ENCODE data around the gene DPP7.

The DPP7 gene

DNA sequence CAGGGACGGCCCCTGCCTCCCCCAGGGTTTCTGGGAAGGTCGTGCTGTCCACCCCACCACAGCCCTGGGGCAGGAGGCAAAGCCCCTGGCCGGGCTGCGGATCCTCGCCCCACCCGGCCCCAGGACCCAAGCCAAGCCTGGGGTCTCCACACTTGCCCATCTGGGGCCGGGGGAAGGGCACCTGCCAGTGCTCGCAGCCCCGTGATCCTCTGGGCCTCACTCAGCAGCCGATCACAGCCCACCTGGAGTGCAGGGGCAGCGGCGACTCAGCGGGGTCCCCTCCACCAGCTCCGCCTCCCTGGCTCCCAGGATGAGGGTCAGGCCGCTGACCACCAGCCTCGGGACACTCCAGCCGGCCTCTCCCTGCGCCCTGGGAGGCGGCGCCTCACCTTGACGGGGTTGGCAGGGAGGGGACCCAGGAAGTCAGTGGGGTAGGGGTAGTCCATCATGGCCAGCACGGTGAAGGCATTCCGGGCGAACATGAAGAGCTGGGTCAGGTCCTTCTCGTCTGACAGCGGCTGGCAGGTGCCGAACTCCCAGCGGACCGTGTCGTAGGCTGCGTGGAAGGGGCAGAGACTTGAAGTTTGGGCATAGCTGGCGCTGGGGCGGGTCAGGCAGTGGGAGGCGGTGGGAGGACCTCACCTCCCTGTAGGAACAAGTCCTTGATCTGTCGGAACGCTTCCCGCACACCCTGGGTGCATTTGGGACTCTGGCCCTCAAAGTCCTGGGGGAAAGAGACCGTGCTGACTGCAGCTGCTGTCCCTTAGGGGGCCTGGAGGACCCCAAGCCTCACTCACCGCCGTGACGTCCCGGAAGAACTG, 1.8 kb downstream of the DPP7 start:
- DNase-seq (ENCODE audit: low read depth in 2 of 3, low spot score in 2 of 3), result no peak

DNA sequence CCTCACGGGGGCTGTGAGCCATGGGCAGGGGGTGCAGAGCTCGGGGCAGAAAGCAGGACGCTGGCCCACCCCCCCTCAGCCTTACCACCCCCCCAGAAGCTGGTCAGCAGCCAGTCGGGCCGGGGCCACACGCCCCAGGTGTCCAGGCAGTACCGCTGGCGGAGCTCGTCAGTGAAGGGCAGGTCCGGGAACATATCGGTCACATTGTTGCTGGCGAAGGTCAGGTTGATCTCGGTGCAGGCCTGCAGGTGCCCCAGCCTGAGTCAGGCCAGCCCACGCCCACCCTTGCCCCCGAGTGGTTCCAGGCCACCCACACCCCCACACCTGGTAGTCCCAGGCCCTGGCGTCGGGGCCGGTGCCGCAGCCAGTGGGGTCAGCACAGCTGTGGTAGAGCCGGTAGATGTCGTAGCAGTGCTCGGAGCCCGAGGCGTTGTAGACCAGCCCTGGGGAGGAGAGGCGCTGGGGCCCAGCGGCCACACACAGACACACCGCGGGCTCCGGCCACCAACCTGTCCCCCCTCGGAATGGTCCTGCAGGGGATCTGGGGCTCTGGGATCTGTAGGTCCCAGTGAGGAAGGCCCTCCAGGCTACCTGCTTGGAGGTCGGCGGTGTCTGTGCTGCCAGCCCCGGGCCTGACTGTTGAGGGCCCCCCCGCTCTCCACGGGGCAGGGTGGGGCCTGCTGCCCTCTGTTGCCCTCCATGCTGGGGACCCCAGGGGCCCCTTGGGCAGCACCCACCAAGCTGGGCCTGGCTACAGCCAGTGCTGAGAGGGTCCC, 2.6 kb downstream of the DPP7 start:
- DNase-seq (ENCODE audit: low read depth in 2 of 3, low spot score in 2 of 3), result no peak

DNA sequence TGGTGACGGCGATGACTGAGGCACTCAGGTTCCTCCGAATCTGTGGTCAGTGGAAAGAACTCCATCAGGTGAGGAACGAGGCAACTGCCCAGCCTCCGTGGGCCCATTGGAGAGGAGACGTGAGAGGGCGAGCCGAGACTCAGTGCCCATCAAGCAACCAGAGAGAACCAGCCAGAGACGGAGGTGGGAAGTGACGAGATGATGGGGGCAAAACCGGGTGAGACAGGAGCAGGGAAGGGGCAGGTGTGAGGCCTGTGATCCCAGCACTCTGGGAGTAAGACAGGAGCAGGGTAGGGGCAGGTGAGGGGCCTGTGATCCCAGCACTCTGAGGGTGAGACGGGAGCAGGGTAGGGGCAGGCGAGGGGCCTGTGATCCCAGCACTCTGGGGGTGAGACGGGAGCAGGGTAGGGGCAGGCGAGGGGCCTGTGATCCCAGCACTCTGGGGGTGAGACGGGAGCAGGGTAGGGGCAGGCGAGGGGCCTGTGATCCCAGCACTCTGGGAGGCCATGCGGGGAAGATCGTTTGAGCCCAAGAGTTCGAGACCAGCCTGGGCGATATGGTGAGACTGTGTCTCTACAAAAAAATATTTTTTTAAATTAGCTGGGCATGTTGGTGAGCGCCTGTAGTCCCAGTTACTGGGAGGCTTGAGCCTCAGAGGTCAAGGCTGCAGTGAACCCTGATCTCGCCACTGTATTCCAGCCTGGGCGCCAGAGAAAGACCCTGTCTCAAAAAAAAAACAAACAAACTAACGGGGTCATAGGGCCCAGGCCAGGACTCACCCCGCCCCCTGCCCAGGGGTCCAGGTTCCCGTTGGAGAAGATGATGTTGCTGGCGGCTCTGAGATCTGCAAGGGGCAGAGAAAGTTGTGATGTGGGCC, 3.4 kb downstream of the DPP7 start:
- DNase-seq (ENCODE audit: low read depth in 2 of 3, low spot score in 2 of 3), result no peak

DNA sequence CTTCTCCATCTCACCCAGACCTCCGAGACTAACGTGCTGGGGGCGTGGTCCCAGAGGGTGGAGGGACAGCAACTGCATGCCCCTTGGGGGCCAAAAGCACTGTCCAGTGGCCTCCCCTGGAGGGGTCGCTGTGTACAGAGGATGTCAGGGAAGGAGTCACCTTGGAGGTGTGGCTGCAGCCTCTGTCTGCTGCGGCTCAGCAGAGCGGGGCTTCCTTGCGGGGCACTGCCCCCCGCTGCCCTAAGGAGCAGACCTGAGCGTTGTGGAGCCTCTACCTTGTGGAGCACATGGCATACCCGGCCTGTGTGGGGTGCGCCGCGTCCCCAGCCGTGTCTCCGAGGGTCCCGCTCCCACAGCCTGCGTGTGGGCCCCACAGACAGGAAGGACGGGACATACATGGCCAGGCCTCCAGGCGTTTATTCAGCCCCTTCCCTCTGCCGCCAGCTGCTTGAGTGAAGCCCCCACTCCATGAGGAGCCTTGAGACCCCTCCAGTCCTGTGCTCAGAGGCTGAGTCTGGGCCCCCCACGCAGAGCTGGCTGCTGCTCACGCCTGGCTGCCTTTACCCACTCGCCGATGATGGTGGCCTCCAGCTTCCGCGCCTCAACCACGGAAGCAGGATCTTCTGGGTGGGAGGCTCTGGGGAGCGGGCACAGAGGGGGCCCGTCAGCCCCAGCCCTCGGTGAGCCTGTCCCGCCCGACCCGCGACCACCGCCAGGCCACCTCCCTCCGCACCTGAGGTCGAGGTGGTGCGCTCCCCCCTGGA, 4.2 kb downstream of the DPP7 start:
- no peak for DNase-seq (ENCODE audit: low read depth in 2 of 3, low spot score in 2 of 3)

DNA sequence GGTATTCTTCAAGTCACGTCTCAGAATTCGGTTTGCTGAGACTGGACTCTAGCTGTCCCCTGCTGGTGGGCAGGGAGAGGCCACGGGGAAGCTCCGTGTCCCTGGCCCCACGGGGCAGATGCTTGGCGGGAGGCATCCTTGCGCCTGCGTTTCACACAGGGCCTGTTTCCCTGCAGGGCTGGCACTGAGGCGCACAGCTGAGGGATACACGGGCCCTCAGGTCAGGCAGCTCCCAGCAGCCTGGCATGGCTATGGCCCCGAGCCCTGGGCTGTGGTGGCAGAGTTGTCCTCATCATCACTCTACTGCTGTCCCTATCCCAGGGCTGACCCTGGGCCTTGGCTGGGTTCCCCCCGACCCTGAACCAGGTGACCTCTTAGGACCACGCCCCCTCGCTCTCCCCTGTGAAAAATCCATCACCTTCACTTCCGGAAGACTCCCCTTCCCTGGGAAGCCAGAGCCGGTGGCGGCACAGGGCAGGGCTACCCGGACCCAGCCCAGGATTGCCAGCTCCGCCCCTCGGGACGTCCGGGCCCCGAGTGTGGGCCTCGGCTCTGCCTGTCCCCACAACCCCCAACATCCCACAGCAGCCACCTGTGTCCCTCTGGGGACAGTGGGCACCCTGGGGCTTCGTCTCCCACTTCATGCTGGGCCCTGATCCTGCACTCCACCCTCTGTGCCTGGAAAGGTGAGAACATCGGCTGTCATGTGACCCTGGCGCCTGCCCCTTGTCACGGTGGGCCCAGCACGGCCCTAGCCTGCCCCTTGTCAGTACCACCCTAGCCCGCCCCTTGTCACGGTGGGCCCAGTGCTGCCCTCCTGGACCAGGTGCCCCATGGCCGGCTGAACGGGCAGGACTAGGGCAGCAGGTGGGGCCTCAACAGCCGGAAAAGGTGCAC, 5.0 kb downstream of the DPP7 start:
- no peak for DNase-seq (ENCODE audit: low read depth in 2 of 3, low spot score in 2 of 3)

DNA sequence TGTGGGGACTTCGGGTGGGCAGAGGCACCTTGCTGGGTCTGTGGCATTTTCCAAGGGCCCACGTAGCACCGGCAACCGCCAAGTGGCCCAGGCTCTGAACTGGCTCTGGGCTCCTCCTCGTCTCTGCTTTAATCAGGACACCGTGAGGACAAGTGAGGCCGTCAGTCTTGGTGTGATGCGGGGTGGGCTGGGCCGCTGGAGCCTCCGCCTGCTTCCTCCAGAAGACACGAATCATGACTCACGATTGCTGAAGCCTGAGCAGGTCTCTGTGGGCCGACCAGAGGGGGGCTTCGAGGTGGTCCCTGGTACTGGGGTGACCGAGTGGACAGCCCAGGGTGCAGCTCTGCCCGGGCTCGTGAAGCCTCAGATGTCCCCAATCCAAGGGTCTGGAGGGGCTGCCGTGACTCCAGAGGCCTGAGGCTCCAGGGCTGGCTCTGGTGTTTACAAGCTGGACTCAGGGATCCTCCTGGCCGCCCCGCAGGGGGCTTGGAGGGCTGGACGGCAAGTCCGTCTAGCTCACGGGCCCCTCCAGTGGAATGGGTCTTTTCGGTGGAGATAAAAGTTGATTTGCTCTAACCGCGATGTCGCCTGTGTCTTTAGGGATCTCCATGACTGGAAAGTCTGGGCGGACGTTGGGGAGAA, 5.8 kb downstream of the DPP7 start:
- DNase-seq (ENCODE audit: low read depth in 2 of 3, low spot score in 2 of 3), result no peak

DNA sequence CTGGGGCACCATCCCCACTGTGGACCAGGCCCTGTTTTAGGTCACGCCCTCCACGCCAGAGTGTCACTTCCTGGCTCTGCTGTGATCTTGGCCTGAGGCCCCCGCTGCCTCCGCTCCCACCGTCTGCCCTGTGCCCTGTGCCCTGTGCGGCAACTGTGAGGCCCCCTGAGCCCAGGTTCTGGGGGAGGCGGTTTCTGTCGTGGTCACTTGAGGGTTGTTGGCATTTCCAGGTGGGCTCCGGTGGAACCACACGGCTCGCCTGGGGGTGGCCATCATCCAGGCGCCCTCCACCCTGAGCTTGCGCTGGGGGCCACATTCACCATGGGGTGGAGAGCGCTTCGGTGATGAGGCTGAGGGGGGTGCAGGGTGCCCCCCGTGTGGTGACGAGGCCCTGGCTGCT, 6.6 kb downstream of the DPP7 start:
- no peak for DNase-seq (ENCODE audit: low read depth in 2 of 3, low spot score in 2 of 3)

DNA sequence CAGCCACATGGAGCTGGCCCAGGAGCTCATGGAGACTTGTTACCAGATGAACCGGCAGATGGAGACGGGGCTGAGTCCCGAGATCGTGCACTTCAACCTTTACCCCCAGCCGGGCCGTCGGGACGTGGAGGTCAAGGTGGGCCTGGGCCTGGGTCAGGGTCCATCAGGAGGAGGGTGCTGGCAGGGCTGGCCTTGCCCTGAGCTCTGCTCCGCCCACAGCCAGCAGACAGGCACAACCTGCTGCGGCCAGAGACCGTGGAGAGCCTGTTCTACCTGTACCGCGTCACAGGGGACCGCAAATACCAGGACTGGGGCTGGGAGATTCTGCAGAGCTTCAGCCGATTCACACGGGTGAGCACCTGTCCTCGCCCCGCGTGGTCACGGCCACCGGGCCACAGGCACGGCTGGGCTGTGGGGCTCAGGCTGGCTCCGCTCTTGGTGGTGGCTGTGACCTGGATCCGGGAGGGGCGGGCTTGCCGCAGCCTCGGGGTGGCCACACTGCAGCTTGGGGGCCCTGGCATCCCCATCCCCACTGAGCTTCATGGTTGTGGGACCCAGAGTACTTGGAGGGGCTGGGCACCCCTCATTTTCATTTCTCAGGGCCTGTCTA, 7.1 kb downstream of the DPP7 start:
- DNase-seq (ENCODE audit: low read depth in 2 of 3, low spot score in 2 of 3), result no peak

DNA sequence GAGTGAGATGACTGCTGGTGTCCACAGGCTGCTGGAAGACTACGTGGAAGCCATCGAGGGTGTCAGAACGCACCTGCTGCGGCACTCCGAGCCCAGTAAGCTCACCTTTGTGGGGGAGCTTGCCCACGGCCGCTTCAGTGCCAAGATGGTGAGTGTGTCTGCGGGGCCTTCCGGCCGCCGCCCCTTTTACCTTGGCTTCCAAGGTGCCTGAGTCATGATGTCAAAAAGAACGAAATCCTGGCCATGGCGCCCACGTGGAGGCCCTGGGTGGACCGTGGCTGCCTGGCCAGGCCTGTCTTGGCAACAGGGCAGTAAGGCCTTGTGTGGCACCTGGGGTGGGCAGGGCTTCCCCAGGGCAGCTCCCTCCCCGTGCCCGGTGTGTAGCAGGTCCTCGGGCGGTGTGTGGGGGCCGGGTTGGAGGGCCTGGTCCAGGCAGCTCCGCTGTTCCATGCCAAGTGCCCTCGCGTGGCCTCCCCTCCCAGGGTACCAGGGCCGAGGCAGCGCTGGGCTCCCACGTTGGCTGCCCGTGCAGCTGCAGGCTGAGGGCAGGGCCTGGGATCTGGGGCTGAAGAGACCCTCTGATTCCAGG, 7.8 kb downstream of the DPP7 start:
- DNase-seq (ENCODE audit: low read depth in 2 of 3, low spot score in 2 of 3), result no peak

DNA sequence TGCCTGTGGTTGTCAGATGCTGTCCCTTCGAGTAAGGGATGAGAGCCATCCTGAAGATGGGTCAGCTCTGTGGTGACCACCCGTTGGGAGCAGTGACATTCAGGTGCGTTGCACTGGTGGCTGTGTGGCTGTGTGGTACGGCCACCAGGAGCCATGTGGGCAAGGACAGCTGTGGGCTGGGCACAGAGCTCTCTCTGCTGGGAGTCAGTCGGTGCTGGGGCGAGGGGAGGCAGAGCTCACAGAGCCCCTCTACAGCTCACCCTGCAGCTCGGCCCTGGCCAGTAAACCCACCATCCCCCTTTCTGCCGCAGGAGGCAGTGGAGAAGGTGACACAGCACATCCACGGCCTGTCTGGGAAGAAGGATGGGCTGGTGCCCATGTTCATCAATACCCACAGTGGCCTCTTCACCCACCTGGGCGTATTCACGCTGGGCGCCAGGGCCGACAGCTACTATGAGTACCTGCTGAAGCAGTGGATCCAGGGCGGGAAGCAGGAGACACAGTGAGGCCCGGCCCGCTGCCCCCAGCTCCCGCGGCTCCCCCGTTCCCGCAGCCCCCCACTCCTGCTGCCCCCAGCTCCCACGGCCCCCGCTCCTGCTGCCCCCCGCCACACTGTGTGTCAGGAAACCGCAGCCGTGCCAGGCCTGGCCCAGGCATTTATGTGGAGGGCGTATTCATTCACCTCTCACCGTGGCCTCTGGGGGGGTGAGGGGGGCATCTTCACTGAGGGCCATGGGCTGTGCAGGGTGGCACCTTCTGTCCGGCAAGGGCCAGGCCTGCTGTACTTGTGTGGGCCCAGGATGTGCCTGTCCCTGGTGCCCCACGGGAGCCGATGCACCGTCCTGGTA, 8.5 kb downstream of the DPP7 start:
- DNase-seq (ENCODE audit: low read depth in 2 of 3, low spot score in 2 of 3), result no peak

DNA sequence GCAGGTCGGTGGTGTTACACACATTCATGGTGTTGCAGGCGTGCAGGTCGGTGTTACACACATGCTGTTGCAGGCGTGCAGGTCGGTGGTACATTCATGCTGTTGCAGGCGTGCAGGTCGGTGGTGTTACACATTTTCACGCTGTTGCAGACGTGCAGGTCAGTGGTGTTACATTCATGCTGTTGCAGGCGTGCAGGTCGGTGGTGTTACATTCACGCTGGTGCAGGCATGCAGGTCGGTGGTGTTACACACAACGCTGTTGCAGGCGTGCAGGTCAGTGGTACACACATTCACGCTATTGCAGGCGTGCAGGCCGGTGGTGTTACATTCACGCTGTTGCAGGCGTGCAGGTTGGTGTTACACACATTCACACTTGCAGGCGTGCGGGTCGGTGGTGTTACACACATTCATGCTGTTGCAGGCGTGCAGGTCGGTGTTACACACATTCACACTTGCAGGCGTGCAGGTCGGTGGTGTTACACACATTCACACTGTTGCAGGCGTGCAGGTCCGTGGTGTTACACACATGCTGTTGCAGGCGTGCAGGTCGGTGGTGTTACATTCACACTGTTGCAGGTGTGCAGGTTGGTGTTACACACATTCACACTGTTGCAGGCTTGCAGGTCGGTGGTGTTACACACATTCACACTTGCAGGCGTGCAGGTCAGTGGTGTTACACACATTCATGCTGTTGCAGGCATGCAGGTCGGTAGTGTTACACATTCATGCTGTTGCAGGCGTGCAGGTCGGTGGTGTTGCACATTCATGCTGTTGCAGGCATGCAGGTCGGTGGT, 11.1 kb downstream of the DPP7 start:
- no peak for DNase-seq (ENCODE audit: low read depth in 2 of 3, low spot score in 2 of 3)

DNA sequence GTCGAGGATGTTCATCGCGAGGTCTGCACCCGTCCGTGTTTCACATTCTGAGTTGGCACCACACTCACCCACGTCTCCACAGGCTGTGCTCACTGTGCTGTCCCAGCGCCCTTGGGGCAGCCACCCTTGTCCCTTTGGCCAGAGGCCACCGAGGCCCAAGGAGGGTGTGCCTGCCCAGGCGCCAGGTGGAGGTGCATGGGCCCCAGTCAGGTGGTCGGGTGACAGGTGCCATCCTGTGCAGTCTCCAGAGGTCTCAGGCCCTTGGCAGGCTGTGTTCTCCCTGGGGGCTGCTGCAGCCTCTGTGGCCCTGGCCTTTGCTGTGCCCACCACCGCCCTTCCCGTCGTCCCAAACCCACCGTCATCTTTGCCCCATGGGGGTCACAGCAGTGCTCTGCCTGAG, 15.3 kb downstream of the DPP7 start:
- no peak for DNase-seq (ENCODE audit: low read depth in 2 of 3, low spot score in 2 of 3)

DNA sequence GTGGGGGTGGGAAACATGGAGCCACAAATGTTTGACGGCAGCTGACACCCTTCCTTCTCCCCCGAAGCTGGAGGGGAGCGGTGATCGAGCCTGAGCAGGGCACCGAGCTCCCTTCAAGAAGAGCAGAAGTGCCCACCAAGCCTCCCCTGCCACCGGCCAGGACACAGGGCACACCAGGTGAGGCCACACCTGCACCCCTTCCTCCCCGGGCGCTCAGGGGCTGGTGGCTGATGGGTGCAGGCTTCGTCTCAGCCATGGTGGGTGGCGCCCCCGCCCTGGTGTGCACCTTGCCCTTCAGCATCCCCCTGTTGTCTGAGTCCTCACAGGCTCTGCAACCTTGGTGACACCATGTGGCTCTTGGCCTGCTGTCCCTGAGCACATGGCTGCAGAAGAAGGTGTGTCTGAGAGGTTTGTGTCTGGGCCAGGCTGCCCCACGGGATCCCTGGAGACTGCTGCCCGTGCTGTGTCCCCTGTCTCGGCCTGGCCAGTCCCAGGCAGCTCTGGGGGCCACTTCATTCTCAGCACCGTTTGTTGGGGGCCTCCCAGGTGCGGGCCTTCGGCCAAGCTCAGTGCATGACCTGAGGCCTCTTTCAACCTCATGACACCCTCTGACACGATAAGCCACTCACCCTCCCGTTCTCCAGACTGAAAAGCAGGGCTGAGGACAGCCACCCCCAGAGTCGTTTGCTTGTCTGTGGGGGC, 16.6 kb downstream of the DPP7 start:
- DNase-seq (ENCODE audit: low read depth in 2 of 3, low spot score in 2 of 3), result no peak

DNA sequence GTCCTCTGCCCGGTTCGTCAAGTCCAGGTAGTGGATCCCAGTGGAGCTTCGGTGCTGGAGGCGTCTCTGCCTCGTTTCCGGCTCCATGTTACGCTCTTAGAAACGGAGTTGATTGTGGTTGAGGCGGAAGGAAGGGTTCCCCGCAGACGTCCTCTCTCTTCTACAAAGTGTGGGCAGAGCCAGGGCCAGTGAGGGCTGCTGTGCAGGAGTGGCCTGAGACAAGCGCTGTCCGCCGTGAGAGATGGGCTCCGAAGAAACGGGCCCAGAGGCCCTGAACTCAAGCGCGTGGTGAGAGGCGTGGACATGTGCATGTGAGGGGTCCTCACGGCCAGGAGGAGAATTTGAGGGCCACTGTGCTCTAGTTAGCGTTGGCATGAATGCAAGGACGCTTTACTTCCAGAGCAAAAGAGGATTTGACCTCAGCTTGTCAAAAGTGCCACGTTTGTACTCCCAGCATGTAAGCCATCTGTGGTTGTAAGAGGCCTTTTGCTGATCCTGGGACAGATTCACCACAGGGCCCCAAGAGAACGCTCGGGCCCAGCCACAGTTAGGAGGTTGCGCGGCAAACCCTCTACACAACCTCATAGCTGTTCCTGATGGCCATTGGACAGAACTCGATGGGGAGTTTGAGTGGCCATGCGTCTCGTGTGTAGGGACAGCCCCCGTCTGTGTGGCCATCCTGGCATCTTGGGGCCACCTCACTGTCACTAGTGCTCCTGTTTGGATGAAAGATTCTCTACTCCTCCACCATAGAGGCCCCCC, 17.6 kb downstream of the DPP7 start:
- no peak for DNase-seq (ENCODE audit: low read depth in 2 of 3, low spot score in 2 of 3)
